WTC11 (cell line): ENCODE data around the gene DECR2. TPM values are rescaled to one million over a fixed set of nuclear protein-coding genes. Genes with fewer than 3 reads are reported as not detected.
A peak's percentile ranks its signal among the peaks of the same experiment; 100 is the strongest.

Source experiments
- ATAC-seq: fragments of 200-7000 bp; cut with Tn5 transposase; 2 replicates; pipeline ENCODE4 v1.10.0; 2021; ENCODE audit warnings: mild to moderate bottlenecking, moderate library complexity
- CTCF ChIA-PET: fragments of 300-600 bp; sonication (Branson Sonifier 250); formaldehyde crosslinking; loops from one replicate; lab custom pipeline; 2021; ENCODE audit warnings: antibody characterized with exemption; lab: Charles Lee
- POLR2A ChIA-PET: fragments of 350-600 bp; sonication (Branson Sonifier 250); formaldehyde crosslinking; loops from one replicate; lab custom pipeline; 2021; ENCODE audit warnings: antibody characterized with exemption; lab: Charles Lee
- DNase-seq: peaks from one replicate; pipeline ENCODE4 v3.0.0; 2021; ENCODE audit warnings: low spot score
- H3K27ac Mint-ChIP-seq: 2 replicates; pipeline ENCODE4 v1.8.0; 2021; ENCODE audit warnings: mixed read lengths
- H3K27me3 Mint-ChIP-seq: 2 replicates; pipeline ENCODE4 v1.8.0; 2021; ENCODE audit warnings: low read depth, mild to moderate bottlenecking, moderate library complexity, mixed read lengths
- H3K36me3 Mint-ChIP-seq: 2 replicates; pipeline ENCODE4 v1.8.0; 2021; ENCODE audit warnings: mixed read lengths
- H3K4me1 Mint-ChIP-seq: 2 replicates; pipeline ENCODE4 v1.8.0; 2022; ENCODE audit warnings: mixed read lengths
- H3K4me3 Mint-ChIP-seq: 2 replicates; pipeline ENCODE4 v1.8.0; 2021; ENCODE audit warnings: mild to moderate bottlenecking, moderate library complexity, mixed read lengths
- H3K9me3 Mint-ChIP-seq: 2 replicates; pipeline ENCODE4 v1.8.0; 2021; ENCODE audit warnings: mixed read lengths
- AFF4 ChIP-seq: sonication (generic); formaldehyde crosslinking; IDR thresholded peaks from 2 replicates; pipeline ENCODE4 v1.8.1; 2023; ENCODE audit warnings: mild to moderate bottlenecking, missing genetic modification reagents, borderline replicate concordance
- ARID4B ChIP-seq: sonication (generic); formaldehyde crosslinking; IDR thresholded peaks from 2 replicates; pipeline ENCODE4 v1.8.0; 2023; ENCODE audit warnings: missing genetic modification reagents, mild to moderate bottlenecking, borderline replicate concordance
- CBFB ChIP-seq: sonication (generic); formaldehyde crosslinking; IDR thresholded peaks from 2 replicates; pipeline ENCODE4 v1.8.1; 2022; ENCODE audit warnings: mild to moderate bottlenecking, low read depth, missing genetic modification reagents
- CREB1 ChIP-seq: sonication (generic); formaldehyde crosslinking; IDR thresholded peaks from 2 replicates; pipeline ENCODE4 v1.8.0; 2023; ENCODE audit warnings: mild to moderate bottlenecking, missing genetic modification reagents
- EMX1 ChIP-seq: fragments of 250-450 bp; sonication (Bioruptor Pico); IDR thresholded peaks from 2 replicates; pipeline ENCODE4 v1.8.0; 2021; ENCODE audit warnings: mild to moderate bottlenecking
- ESRRA ChIP-seq: sonication (generic); formaldehyde crosslinking; IDR thresholded peaks from 2 replicates; pipeline ENCODE4 v1.8.1; 2022; ENCODE audit warnings: mild to moderate bottlenecking, missing genetic modification reagents, borderline replicate concordance
- FOXK1 ChIP-seq: sonication (generic); formaldehyde crosslinking; IDR thresholded peaks from 2 replicates; pipeline ENCODE4 v1.8.0; 2022; ENCODE audit warnings: mild to moderate bottlenecking, moderate library complexity, missing genetic modification reagents
- HMGA2 ChIP-seq: fragments of 250-450 bp; sonication (Bioruptor Pico); IDR thresholded peaks from 2 replicates; pipeline ENCODE4 v1.4.0; 2021; ENCODE audit warnings: mild to moderate bottlenecking, moderate library complexity
- IRF1 ChIP-seq: sonication (generic); formaldehyde crosslinking; IDR thresholded peaks from 2 replicates; pipeline ENCODE4 v1.8.0; 2023; ENCODE audit warnings: missing genetic modification reagents
- JUN ChIP-seq: sonication (generic); formaldehyde crosslinking; IDR thresholded peaks from 2 replicates; pipeline ENCODE4 v1.8.0; 2023; ENCODE audit warnings: mild to moderate bottlenecking, missing genetic modification reagents
- MLX ChIP-seq: sonication (generic); formaldehyde crosslinking; IDR thresholded peaks from 2 replicates; pipeline ENCODE4 v1.8.1; 2023; ENCODE audit warnings: mild to moderate bottlenecking, missing genetic modification reagents, moderate library complexity
- NFE2L1 ChIP-seq: sonication (generic); formaldehyde crosslinking; IDR thresholded peaks from 2 replicates; pipeline ENCODE4 v1.8.1; 2023; ENCODE audit warnings: missing genetic modification reagents
- NFYB ChIP-seq: sonication (generic); formaldehyde crosslinking; conservative IDR thresholded peaks from 2 replicates; pipeline ENCODE4 v1.8.0; 2022; ENCODE audit warnings: low read depth, missing genetic modification reagents
- NR3C1 ChIP-seq: sonication (generic); formaldehyde crosslinking; conservative IDR thresholded peaks from 2 replicates; pipeline ENCODE4 v1.8.1; 2023; ENCODE audit warnings: low read depth, mild to moderate bottlenecking, missing genetic modification reagents
- TEAD1 ChIP-seq: sonication (generic); formaldehyde crosslinking; IDR thresholded peaks from 2 replicates; pipeline ENCODE4 v1.8.0; 2022; ENCODE audit warnings: mild to moderate bottlenecking, missing genetic modification reagents
- USF2 ChIP-seq: sonication (generic); formaldehyde crosslinking; IDR thresholded peaks from 2 replicates; pipeline ENCODE4 v1.8.1; 2023; ENCODE audit warnings: mild to moderate bottlenecking, missing genetic modification reagents, moderate library complexity
- total RNA-seq: library from RNA; stranded (reverse); gene quantifications from 3 replicates; pipeline ENCODE4 v1.2.3, GENCODE V29; 2021
- TF ChIP-seq, protein P1 (sequence below): fragments of 250-450 bp; sonication (Bioruptor Pico); IDR thresholded peaks from 2 replicates; pipeline ENCODE4 v1.8.0; 2021; ENCODE audit warnings: mild to moderate bottlenecking
- TF ChIP-seq, protein P2 (sequence below): fragments of 200-600 bp; IDR thresholded peaks from 2 replicates; pipeline ENCODE4 v1.8.0; 2022; ENCODE audit warnings: antibody characterized with exemption

The DECR2 gene
- total RNA-seq, 1 experiment from 2014 or later, result 43.6 TPM

DNA sequence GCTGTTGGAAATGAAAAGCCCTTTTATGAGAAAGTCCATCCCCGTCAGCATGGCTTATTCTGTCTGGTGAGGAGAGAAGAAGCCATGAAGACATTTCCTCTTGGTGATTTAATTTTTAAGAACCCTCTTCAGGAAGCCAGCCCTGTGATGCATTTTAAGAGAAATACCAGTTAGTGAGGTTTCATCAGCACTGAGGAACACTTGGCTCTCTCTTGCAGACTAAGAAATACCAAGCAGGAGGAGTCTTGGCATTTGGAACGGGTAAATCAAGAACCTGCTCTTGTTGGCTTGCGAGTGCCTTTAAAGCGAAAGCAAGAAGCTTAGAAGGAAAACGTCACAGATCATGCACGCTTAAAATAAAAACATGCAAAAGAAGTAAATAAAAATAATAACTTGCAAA, 41.3 kb downstream of the DECR2 start:
- ChIA-PET POLR2A (no interaction called here), CTCF (interaction anchor here (1.1 kb wide), 1 partner anchor 44 kb away, joined by 4 read pairs; no protein-coding TSS in a partner anchor)
- no peaks in the 10 kb centered on the region for H3K36me3 Mint-ChIP-seq
- no peaks in the 10 kb centered on the region for H3K9me3 Mint-ChIP-seq
- H3K27me3 Mint-ChIP-seq, result no peaks in the 10 kb centered on the region
- TF ChIP-seq, protein P1, sequence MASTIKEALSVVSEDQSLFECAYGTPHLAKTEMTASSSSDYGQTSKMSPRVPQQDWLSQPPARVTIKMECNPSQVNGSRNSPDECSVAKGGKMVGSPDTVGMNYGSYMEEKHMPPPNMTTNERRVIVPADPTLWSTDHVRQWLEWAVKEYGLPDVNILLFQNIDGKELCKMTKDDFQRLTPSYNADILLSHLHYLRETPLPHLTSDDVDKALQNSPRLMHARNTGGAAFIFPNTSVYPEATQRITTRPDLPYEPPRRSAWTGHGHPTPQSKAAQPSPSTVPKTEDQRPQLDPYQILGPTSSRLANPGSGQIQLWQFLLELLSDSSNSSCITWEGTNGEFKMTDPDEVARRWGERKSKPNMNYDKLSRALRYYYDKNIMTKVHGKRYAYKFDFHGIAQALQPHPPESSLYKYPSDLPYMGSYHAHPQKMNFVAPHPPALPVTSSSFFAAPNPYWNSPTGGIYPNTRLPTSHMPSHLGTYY, result no peak
- no peak for TF ChIP-seq USF2 (CRISPR knock-in tag)
- TF ChIP-seq ARID4B (CRISPR knock-in tag), result no peak
- TF ChIP-seq, protein P2, sequence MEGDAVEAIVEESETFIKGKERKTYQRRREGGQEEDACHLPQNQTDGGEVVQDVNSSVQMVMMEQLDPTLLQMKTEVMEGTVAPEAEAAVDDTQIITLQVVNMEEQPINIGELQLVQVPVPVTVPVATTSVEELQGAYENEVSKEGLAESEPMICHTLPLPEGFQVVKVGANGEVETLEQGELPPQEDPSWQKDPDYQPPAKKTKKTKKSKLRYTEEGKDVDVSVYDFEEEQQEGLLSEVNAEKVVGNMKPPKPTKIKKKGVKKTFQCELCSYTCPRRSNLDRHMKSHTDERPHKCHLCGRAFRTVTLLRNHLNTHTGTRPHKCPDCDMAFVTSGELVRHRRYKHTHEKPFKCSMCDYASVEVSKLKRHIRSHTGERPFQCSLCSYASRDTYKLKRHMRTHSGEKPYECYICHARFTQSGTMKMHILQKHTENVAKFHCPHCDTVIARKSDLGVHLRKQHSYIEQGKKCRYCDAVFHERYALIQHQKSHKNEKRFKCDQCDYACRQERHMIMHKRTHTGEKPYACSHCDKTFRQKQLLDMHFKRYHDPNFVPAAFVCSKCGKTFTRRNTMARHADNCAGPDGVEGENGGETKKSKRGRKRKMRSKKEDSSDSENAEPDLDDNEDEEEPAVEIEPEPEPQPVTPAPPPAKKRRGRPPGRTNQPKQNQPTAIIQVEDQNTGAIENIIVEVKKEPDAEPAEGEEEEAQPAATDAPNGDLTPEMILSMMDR, result no peak
- no peak for TF ChIP-seq NFE2L1
- TF ChIP-seq JUN, result no peak
- TF ChIP-seq AFF4, result no peak
- no peak for TF ChIP-seq EMX1 (CRISPR knock-in tag)
- no peak for TF ChIP-seq TEAD1 (CRISPR knock-in tag)
- no peak for TF ChIP-seq CREB1 (CRISPR knock-in tag)
- TF ChIP-seq ESRRA (CRISPR knock-in tag), result no peak
- TF ChIP-seq IRF1 (CRISPR knock-in tag), result no peak
- TF ChIP-seq NFYB (CRISPR knock-in tag), result no peak
- TF ChIP-seq CBFB (CRISPR knock-in tag), result no peak
- no peak for TF ChIP-seq MLX (CRISPR knock-in tag)
- no peak for TF ChIP-seq FOXK1 (CRISPR knock-in tag)
- no peak for TF ChIP-seq NR3C1 (CRISPR knock-in tag)
- no peak for TF ChIP-seq HMGA2
- H3K4me1 Mint-ChIP-seq, result peaks cover 3% of the 10 kb centered on the region; the same call in 1 of the 2 replicates
- ATAC-seq, result no peak
- H3K4me3 Mint-ChIP-seq, result no peak overlapping the region
- DNase-seq, result no peak
- H3K27ac Mint-ChIP-seq, result peak overlapping the region; percentile 57
